ENCODE measurements around the gene TUBA4B.

Gene TUBA4B

DNA sequence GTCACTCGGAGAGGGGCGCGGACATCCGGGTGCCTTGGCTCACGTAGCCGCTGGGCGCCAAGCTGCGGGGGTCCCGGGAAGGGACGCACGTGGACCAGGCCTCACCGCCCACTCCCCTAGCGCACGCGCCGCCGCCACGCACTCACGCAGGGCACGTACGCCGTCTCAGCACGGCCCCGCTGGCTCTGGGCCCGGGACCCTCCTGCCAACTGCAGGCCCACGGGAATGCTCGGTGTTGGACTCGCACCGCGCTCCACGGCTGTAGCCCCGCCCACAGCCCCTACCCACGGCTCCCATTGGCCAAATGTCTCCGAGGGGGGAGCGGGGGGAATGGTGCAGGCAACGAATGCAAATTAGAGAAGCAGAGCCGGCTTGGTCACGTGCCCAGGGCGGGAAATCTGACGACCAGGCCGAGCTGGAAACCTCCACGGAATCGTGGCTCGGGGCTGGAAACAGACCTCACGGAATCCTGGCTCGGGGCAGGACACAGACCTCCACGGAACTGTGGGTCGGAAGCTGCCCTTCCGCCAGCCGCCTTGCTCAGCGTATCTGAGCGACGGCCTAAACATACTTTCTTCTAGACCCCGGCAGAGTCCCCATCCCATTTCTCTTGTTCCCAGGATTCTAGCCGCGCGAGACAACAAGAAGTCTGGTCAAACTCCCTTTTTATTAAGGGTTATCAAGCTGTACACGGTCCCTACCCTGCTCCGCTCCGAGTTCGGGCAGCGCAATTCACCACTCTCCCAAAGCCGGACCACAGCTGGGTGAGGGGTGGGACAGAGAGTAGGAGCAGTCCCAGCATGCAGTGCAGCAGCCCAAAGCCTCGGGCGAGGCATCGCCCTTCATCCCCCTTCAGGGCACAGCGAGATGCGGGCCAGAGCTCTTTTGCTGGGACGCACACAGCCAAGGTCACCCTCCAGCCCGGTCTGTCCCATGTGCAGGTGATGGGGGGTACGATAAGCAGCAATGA is 34.0 kb upstream of the TUBA4B start, which contains the start of gene ABCB6:
TSS of gene ABCB6 (minus strand) at position 227 of the 970 bp plus-strand sequence. CDS start 285 bp downstream, outside the sequence.
- DNase-seq (ENCODE audit: low read depth in 2 of 3, low spot score in 2 of 3) = peak; percentile 62 to 77 (median 72)

DNA sequence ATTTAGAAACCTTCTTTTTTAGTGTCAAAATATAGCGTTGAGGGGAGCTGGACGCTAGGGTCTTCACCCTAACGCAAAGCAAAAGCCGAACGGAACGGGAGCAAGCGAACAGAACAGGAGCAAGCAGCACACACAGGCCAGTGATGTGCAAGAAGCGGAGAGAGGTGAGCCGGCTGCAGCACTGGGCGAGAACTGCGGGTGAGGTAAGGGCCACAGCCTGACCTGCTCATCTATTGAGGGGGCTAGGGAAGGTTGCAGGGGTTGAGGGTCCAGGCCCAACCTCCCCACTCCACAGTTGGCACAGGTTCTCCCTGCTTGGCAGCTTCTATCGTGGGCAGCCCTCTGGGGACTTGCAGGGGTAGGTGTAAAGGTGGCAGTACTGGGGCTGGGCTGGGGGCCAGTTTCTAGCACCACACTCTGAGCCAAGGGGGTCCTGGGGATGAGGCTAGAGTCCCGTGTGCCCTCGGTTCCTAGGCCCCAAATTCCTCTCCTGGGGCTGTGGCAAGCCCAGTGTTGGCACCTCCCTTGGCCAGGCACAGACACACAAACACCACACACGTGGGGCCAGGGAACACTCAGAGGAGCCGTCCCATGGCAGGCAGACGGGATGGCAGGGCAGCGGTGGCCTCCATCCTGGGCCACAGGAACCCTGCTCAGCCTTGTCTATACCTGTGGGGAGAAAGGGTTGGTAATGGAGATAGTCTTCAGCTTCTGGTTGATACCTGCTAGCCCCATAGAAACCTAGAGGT is 33.1 kb upstream of the TUBA4B start:
- DNase-seq (ENCODE audit: low read depth in 2 of 3, low spot score in 2 of 3) = no peak

DNA sequence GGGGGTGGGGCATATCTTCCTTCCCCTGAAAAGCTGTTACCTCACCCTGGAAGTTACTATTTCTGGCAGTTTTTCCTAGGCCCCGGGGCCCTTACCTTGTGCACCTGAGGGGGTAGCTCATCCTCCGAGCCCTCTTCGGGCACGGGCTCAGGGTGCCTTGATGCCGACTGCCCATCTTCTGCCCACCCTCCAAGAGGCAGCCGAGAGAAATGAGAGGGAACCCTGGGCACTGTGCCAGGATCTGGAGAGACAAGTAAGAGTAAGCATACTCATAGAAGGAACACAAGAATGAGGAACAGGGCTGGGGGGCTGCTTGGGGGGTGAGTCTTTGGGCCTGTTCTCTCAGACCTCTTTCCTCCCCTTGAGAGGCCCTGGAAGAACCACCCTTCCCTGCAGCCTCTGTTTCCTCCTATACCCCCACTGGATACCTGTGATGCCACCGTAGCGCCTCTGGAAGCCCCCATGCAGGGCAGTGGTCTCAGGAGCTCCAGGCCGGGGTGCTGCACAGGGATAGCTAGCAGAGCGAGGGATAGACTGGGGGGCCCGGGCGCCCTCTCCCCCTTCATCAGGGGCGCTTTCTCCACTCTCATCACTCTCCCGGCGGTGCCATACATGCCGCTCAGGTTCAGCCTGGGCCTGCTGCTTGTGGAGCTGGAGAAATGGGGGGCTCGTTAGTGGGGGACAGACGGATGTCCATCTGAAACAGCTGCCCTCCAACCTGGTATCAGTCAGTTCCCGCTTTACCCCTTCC is 32.2 kb upstream of the TUBA4B start:
- no peak for DNase-seq (ENCODE audit: low read depth in 2 of 3, low spot score in 2 of 3)

DNA sequence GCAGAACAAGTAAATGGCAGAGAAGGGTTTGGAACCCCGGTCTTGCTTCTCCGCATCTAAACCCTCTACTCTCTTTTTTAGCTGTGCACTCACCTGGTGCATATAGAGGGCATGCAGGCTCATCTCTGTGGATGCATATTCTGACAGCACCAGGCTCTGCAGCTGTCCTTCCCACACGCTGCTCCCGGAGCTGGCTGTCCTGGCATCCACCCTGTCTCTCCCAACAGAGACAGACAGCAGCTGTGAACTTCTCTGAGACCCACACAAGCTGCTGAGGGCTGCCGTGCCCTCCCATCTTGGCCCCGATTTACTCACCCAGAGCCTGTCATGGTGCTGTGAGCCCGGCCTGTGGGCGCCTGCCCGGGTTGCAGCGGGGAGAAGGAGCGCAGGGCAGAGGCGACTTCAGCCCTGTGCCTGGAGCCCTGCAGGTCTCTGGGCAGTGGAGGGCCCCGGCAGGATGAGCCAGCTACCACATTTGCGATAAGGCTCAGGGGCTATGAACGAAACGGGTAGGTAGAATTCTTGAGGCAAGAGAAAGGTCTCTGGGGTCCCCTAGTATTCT is 31.0 kb upstream of the TUBA4B start:
- no peak for DNase-seq (ENCODE audit: low read depth in 2 of 3, low spot score in 2 of 3)

DNA sequence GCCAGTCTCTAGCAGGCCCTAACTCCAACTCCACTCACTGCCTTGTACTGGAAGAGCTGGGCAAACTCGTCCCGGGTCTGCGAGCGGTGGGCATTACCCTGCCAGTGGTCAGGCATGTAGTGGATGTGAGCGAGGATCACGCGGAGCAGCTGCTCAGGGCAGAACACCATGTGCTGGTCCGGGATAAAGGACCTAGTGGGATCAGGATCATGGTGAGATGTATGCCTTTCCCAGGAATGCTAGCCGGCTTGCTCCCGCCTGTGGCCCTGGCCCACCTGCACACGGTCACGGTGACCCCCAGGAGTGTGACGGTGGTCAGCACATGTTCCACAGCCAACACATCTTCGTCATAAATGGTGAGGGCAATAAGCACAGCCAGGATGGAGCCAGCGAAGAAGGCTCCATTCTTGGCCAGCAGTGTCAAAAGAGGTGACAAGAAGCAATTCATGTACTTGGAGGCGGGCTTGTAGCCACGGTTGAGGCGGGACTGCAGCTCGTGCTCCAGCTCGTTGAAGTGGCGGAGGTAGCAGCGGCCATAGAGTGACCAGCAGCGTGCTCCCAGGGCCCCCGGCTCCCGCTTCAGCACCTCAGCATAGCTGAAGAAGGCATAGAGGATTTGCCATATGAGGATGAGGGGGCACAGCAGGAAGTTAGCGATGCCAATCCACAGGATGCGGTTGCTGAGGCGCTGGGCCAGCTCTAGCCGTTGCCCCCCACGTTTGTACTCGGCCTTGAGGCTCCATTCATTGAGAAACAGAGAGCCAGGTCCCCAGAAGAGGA is 29.0 kb upstream of the TUBA4B start:
- DNase-seq (ENCODE audit: low read depth in 2 of 3, low spot score in 2 of 3) = no peak

DNA sequence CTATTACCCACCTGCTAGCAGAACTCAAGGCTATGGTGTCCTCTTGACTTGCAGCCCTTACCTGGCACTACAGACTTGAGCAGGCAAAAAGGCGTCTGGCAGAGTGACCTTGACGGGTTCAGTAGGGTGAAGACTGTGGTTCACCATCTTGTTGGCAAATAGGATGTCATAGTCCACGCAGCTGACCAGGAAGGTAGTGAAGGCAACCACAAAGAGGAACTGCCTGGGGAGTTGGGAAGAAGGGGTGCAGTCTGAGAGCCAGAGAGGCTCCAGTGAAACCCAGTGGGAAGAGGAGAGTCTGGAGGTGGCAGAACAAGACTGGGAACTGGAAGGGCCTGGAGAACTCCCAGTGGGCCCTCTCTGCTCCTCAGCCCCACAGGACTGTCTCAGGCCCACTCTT is 27.7 kb upstream of the TUBA4B start:
- DNase-seq (ENCODE audit: low read depth in 2 of 3, low spot score in 2 of 3) = no peak

DNA sequence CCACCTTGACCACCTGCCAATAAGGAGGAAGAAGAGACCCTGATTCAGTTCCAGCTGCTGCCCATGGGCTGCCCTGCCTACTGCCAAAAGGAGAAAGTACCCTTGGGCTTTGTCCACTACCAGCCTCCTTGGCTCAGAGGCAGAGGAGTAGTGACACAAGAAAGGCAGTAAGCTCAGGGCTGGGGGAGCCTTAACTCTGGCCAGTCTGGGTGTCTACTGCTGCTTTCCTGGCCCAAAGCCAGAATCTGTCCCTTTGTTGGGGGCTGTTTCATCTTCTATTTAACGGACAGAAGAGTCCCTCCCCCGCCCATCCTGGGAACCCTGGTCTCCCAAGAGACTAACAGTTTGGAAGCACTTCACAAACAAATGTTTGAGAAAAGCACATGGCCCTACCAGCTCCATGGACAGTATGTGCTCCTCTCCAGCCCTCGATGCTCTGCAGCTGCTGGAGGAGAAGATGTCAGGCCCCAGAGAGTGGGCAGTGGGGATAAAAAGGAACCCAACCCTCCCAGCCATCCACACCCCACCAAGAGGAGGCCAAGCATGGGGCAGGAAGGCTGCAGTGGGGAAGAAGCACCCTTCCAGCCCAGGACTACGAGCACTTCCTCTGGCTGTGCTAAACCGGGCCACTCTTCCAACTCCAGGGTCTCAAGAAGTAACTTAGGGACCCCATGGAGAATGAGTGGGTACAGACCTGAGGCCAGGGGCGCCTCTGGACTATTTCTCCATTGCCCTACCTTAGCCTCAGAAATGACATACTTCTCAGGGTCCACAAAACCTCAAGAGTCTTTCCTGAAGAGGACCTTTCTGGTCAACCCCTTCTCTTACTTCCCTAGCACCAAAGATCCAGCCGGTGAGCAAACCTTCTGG is 24.8 kb upstream of the TUBA4B start:
- DNase-seq (ENCODE audit: low read depth in 2 of 3, low spot score in 2 of 3) = no peak

DNA sequence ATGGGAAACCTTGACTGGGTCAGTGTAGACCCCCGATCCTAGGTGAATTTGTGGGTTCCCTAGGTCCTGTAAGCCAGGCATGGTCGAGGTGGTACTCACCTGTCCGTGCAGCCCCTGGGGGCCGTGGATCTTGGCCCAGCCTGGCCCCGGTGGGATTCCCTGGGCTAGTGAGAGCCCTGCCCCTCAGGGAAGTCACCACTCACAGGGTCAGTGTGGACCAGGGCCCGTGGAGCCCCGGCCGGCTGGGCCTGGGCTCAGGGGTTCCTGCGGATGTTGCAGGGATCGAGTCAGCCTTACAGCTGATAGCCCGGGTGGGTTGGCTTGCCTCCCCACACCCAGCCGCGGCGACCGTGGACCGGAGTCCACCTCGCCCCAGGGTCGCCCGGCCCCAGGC is 24.1 kb upstream of the TUBA4B start:
- DNase-seq (ENCODE audit: low read depth in 2 of 3, low spot score in 2 of 3) = no peak

DNA sequence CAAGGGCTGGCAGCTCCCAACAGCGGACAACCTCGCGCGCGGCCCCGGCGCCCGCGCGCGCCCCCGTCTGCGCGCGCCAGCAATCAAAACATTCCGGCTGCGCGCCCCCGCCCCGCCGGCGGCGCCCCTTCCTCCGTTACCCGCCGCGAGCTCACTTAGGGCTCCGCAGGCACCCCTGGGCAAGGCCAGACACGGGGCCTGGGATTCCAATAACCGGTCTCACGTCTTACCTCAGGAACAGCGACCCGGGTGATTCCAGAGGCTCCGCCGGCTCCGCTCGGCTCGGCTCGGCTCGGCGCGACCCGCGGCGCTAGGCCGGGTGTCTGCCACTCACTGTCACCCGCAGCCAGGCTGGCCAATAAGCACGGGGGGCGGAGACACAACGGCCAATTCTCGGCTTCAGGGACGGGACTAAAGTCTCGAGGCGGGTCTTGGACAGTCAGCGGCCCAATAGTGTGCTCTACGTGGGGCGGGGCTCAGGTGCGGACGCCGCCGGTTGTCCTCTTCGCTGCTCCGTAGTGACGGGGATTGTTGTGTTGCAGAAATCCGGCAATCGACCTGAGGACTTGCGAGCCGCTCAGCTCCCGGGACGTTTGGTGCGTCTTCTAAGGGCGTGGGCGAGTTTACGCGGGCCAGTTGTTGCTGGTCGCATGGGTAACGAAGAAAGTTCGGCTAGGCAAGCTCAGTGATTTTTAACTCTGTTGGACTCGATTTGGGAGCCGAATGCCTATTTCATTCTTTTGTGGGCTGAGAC is 23.6 kb upstream of the TUBA4B start, which contains the start of the genes ANKZF1 and ATG9A:
TSS of gene ANKZF1 (plus strand) at position 502 of the 754 bp plus-strand sequence. CDS start 452 bp downstream, outside the sequence.
TSS of gene ATG9A (minus strand) at position 332 of the 754 bp plus-strand sequence. CDS start 1,612 bp downstream, outside the sequence.
- peak; percentile 85 to 96 (median 87) for DNase-seq (ENCODE audit: low read depth in 2 of 3, low spot score in 2 of 3)

DNA sequence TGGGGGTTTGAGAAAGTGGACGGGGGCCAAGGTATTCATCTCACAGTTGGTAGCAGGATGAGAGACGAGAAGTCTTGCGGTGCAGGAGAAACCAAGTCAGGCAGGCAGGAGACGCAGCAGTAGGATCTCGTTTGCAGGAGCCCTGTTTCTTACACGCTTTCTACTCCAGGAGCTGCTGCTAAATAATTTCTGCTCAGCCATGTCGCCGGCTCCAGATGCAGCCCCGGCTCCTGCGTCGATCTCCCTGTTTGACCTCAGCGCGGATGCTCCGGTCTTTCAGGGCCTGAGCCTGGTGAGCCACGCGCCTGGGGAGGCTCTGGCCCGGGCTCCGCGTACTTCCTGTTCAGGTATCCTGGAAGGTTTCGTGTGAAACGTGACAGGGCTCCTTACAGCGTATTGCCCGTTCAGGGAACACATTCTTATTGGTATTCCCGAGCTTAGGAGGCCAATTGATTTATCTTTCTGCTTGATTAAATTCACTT is 22.9 kb upstream of the TUBA4B start:
- DNase-seq (ENCODE audit: low read depth in 2 of 3, low spot score in 2 of 3) = peak in 1 of 3 experiments; percentile 31

DNA sequence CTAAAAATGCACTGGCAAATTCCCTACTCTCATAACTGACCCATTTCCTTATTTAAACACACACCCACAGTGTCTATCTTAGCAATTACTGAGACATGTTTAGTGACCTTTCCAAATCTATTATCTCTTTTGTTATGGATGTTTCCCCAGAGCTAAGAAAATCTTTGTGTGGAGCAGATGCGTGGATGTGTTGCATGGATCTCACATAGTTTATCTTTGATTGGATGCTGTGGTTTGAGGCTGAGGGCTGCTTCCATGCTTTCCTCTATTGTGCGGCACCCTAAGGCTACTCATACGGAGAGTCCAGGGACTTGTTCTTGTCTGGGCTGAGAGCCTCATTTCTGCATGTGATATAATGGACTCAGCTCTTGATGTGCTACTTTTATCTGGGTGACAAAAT is 18.7 kb upstream of the TUBA4B start:
- DNase-seq (ENCODE audit: low read depth in 2 of 3, low spot score in 2 of 3) = no peak

DNA sequence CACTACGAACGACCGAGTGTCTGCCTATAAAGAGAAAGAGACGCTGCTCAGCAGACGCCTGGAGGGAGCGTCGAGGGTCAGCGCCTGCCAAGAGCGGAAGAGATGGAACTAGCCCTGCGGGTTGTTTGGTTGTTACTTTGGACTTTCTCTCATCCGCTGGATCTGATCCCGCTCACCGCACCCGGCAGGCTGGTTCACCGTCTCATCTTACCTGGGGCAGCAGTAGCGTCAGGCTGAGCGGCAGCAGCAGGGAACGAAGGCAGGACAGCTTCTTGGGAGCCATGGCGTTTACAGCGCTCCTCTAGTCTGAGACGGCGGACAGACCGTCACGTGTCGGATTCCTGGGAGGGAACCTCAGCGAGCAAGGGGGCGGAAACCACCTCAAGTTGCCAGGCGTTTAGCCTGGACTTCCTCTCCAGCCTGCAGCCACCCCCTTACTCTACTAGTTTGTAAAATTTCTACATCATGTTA is 9.7 kb upstream of the TUBA4B start:
- DNase-seq (ENCODE audit: low read depth in 2 of 3, low spot score in 2 of 3) = no peak

DNA sequence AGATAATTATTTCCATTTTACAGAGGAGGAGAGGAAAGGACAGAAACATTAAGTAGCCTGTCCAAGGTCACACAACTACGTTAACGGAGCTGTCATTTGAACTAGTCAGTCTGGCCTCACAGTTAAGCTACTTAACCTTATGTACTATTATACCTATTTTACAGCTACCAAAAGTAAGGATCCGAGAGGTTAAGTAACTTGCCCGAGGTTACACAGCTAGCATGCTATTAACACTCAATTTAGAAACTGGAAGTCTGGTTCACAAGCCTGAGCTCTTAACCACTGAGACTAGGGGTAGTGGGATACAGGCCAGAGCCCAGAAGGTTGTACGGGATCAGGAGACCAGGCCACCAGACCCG is 8.3 kb upstream of the TUBA4B start:
- DNase-seq (ENCODE audit: low read depth in 2 of 3, low spot score in 2 of 3) = no peak

DNA sequence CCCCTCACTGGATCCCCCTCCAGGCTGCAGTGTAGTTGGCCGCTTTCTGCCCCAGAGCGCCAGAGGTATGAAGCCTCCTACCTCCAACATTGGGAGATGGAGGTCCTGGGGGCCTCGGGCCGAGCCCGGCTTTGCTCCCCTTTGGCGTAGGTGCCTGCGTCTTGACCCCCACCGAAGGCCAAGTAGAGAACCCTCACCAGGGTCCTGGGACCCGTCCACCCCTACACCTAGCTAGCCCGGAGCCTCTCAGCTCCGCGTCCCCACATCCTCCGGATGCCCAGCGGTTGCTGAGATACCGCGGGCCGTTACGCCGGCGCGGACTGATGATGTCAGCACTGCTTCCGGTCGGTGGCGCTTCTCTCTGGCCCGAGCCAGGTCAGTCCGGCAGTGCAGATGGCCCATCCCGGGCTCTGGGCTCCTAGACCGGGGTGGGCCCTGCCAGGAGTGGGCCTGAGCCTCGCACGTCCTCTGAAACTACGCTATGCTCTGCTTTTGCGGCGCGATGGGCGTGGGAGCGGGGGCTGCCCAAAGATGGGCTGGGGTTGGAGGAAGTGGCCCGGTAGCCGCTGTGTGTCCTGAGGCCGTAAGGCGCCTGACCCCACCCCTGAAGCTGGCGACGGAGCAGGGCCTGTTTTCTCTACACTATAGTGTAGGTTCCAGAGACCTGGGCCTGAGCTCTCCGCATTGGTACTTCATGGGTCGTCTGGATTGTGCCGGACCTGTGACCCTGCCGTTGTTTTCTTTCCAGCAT is 7.7 kb upstream of the TUBA4B start, which contains the start of the genes GLB1L and STK16:
TSS of gene GLB1L (minus strand) at position 297 of the 751 bp plus-strand sequence. CDS start 1,871 bp downstream, outside the sequence.
TSS of gene STK16 (plus strand) at position 332 of the 751 bp plus-strand sequence. CDS start 521 bp downstream, outside the sequence.
- DNase-seq (ENCODE audit: low read depth in 2 of 3, low spot score in 2 of 3) = peak; percentile 83 to 93 (median 93)

DNA sequence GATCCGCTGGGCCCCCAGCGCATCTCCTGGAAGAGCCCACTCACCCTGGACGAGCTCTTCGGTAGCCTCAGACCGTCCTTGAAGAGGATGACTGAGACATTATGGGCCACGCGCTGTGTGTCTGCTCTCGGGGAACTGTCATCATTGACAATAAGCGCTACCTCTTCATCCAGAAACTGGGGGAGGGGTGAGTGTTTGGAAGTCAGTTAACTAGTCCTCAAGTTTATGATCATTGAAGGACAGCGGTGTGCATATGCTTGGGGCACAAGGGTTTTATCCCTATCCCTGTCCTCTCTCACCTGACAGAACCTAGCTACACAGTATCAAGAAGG is 7.2 kb upstream of the TUBA4B start:
- DNase-seq (ENCODE audit: low read depth in 2 of 3, low spot score in 2 of 3) = no peak

DNA sequence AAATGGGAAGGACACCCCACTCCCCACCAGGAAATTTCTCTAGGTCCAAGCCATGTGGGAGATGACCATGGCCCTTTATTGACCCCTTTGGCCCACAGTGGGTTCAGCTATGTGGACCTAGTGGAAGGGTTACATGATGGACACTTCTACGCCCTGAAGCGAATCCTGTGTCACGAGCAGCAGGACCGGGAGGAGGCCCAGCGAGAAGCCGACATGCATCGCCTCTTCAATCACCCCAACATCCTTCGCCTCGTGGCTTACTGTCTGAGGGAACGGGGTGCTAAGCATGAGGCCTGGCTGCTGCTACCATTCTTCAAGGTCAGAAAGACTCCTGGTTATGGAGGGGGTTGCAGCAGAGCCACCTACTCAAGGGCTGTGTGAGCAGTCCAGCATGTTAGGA is 6.5 kb upstream of the TUBA4B start:
- DNase-seq (ENCODE audit: low read depth in 2 of 3, low spot score in 2 of 3) = no peak

Data from activated CD8-positive, alpha-beta memory T cell treated with anti-CD3 and anti-CD28 coated beads for 48 hours (primary cell).